NAMALWA (cell line): ENCODE data around the gene BCOR.

Experiments
- DNase-seq: peaks from one replicate; pipeline ENCODE4 v3.0.0-alpha.2; 2015; ENCODE audit warnings: low spot score

Gene BCOR

GRCh38 chrX:40098264-40099054, 701 bp upstream of the BCOR start:
- peak; percentile 72 for DNase-seq

- no peak for DNase-seq
Observed at GRCh38 chrX:40097141-40097503, 636 bp downstream of the BCOR start.

GRCh38 chrX:40096395-40097091, 1.2 kb downstream of the BCOR start:
- DNase-seq, result peak; percentile 47

GRCh38 chrX:40095583-40096394, 2.0 kb downstream of the BCOR start:
- peak; percentile 52 for DNase-seq

GRCh38 chrX:40094900-40095582, 2.7 kb downstream of the BCOR start:
- DNase-seq, result no peak

- no peak for DNase-seq
Observed at GRCh38 chrX:40094041-40094899, 3.5 kb downstream of the BCOR start.

- no peak for DNase-seq
Observed at GRCh38 chrX:40093586-40093985, 4.2 kb downstream of the BCOR start.

GRCh38 chrX:40092808-40093435, 4.8 kb downstream of the BCOR start:
- no peak for DNase-seq

- no peak for DNase-seq
Observed at GRCh38 chrX:40091691-40092421, 5.9 kb downstream of the BCOR start.

GRCh38 chrX:40090961-40091360, 6.8 kb downstream of the BCOR start:
- DNase-seq, result no peak

- no peak for DNase-seq
Observed at GRCh38 chrX:40090050-40090804, 7.5 kb downstream of the BCOR start.

- DNase-seq, result no peak
Observed at GRCh38 chrX:40088803-40089540, 8.8 kb downstream of the BCOR start.

GRCh38 chrX:40088299-40088625, 9.5 kb downstream of the BCOR start:
- DNase-seq, result no peak

- DNase-seq, result no peak
Observed at GRCh38 chrX:40087425-40088298, 10.1 kb downstream of the BCOR start.

GRCh38 chrX:40086569-40087335, 11.0 kb downstream of the BCOR start:
- no peak for DNase-seq

- no peak for DNase-seq
Observed at GRCh38 chrX:40085714-40086113, 12.0 kb downstream of the BCOR start.

GRCh38 chrX:40085102-40085551, 12.6 kb downstream of the BCOR start:
- no peak for DNase-seq
